ENCODE measurements around the gene SPAG16. TPM values are rescaled to one million over a fixed set of nuclear protein-coding genes. Genes with fewer than 3 reads are reported as not detected.

SPAG16 gene
- total RNA-seq, 1 experiment from 2014 or later = 13.0 TPM

DNA sequence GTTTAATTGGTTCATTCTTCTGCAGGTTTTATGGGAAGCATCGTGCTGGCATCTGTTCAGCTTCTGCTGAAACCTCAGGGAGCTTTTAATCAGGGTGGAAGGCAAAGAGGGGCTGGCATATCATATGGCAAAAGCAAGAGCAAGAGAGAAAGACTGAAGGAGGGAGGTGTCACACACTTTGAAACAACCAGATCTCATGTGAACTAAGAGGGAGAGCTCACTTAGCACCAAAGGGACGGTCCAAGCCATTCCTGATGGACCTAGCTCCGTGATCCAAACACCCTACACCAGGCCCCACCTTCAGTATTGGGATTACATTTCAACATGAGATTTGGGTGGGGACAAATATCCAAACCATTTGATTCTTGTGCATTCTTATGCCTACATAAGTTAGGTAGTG, 563.1 kb downstream of the SPAG16 start:
- no peak for ATAC-seq
- Histone ChIP-seq H3K9me3 (ENCODE audit: control insufficient read depth, insufficient read depth, low read depth, low read length) (no peaks in the 10 kb centered on the region), H3K4me1 (ENCODE audit: control insufficient read depth, insufficient read depth, low read length) (no peaks in the 10 kb centered on the region), H3K27ac (ENCODE audit: low read length) (no peak overlapping the region), H3K4me3 (ENCODE audit: low read depth in 2 of 2, low read length in 2 of 2) (no peak overlapping the region), H3K27me3 (ENCODE audit: control insufficient read depth, insufficient read depth, low read length) (no peaks in the 10 kb centered on the region), H3K36me3 (ENCODE audit: control insufficient read depth, insufficient read depth, low read length) (no peaks in the 10 kb centered on the region)
- TF ChIP-seq, protein P1, sequence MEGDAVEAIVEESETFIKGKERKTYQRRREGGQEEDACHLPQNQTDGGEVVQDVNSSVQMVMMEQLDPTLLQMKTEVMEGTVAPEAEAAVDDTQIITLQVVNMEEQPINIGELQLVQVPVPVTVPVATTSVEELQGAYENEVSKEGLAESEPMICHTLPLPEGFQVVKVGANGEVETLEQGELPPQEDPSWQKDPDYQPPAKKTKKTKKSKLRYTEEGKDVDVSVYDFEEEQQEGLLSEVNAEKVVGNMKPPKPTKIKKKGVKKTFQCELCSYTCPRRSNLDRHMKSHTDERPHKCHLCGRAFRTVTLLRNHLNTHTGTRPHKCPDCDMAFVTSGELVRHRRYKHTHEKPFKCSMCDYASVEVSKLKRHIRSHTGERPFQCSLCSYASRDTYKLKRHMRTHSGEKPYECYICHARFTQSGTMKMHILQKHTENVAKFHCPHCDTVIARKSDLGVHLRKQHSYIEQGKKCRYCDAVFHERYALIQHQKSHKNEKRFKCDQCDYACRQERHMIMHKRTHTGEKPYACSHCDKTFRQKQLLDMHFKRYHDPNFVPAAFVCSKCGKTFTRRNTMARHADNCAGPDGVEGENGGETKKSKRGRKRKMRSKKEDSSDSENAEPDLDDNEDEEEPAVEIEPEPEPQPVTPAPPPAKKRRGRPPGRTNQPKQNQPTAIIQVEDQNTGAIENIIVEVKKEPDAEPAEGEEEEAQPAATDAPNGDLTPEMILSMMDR (IDR thresholded peaks at IDR 0.05) = no peak
- intact Hi-C loops (cut with micrococcal nuclease; ENCODE audit: unreplicated experiment) (no loop called here), in situ Hi-C loops (cut with HindIII; ENCODE audit: low pct_unique_long_range_greater_than_20kb, low sequenced_read_pairs) (no loop called here)
- CTCF ChIA-PET = no interaction called here
- DNase-seq (ENCODE audit: low read depth, low spot score) = no peak
- POLR2A ChIA-PET = no interaction called here
- BruUV-seq (replicated peaks) = no TSS peak

DNA sequence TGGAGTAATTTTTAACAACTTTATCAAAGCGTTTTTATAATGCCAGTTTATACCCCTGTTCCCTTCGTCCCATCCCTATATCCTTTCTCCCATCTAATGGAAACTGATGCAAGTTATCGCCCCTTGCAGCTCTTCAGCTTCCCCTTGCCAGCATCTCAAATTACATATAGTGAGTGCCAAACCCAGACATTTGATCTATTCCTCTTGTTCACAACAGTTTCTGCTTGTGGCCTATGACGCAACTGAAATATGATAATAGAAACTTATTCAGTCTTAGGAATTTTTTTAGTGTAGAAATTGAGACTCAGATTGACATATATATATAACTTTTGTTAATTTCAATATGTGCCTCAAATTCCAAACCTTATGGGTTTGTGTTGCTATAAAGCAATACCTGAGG, 564.4 kb downstream of the SPAG16 start:
- TF ChIP-seq, protein P2, sequence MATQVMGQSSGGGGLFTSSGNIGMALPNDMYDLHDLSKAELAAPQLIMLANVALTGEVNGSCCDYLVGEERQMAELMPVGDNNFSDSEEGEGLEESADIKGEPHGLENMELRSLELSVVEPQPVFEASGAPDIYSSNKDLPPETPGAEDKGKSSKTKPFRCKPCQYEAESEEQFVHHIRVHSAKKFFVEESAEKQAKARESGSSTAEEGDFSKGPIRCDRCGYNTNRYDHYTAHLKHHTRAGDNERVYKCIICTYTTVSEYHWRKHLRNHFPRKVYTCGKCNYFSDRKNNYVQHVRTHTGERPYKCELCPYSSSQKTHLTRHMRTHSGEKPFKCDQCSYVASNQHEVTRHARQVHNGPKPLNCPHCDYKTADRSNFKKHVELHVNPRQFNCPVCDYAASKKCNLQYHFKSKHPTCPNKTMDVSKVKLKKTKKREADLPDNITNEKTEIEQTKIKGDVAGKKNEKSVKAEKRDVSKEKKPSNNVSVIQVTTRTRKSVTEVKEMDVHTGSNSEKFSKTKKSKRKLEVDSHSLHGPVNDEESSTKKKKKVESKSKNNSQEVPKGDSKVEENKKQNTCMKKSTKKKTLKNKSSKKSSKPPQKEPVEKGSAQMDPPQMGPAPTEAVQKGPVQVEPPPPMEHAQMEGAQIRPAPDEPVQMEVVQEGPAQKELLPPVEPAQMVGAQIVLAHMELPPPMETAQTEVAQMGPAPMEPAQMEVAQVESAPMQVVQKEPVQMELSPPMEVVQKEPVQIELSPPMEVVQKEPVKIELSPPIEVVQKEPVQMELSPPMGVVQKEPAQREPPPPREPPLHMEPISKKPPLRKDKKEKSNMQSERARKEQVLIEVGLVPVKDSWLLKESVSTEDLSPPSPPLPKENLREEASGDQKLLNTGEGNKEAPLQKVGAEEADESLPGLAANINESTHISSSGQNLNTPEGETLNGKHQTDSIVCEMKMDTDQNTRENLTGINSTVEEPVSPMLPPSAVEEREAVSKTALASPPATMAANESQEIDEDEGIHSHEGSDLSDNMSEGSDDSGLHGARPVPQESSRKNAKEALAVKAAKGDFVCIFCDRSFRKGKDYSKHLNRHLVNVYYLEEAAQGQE (IDR thresholded peaks at IDR 0.05; ENCODE audit: insufficient read depth in 1 of 2, low read depth in 2 of 2, low read length in 1 of 2) = no peak
- TF ChIP-seq, protein P1 (IDR thresholded peaks at IDR 0.05) = no peak
- TF ChIP-seq TCF7L2 (IDR thresholded peaks at IDR 0.05; ENCODE audit: low read depth, low read length) (no peak), SIN3A (IDR thresholded peaks at IDR 0.05; ENCODE audit: borderline replicate concordance, insufficient read depth, low read depth, low read length) (no peak), POLR2AphosphoS5 (IDR thresholded peaks at IDR 0.05; ENCODE audit: low read depth, low read length) (no peak)
- no TSS peak for BruUV-seq (replicated peaks)
- no peaks in the 10 kb centered on the region for H3K9me3 ChIP-seq (ENCODE audit: control insufficient read depth, insufficient read depth, low read depth, low read length)
- H3K4me3 ChIP-seq (ENCODE audit: low read depth in 2 of 2, low read length in 2 of 2) = no peak overlapping the region
- intact Hi-C loops (cut with micrococcal nuclease; ENCODE audit: unreplicated experiment) (no loop called here), in situ Hi-C loops (cut with HindIII; ENCODE audit: low pct_unique_long_range_greater_than_20kb, low sequenced_read_pairs) (no loop called here)
- no peaks in the 10 kb centered on the region for H3K27me3 ChIP-seq (ENCODE audit: control insufficient read depth, insufficient read depth, low read length)
- ATAC-seq (no peak), DNase-seq (ENCODE audit: low read depth, low spot score) (no peak)
- H3K4me1 ChIP-seq (ENCODE audit: control insufficient read depth, insufficient read depth, low read length) = no peaks in the 10 kb centered on the region
- H3K27ac ChIP-seq (ENCODE audit: low read length) = no peak overlapping the region
- POLR2A ChIA-PET = no interaction called here
- H3K36me3 ChIP-seq (ENCODE audit: control insufficient read depth, insufficient read depth, low read length) = no peaks in the 10 kb centered on the region
- CTCF ChIA-PET = no interaction called here

DNA sequence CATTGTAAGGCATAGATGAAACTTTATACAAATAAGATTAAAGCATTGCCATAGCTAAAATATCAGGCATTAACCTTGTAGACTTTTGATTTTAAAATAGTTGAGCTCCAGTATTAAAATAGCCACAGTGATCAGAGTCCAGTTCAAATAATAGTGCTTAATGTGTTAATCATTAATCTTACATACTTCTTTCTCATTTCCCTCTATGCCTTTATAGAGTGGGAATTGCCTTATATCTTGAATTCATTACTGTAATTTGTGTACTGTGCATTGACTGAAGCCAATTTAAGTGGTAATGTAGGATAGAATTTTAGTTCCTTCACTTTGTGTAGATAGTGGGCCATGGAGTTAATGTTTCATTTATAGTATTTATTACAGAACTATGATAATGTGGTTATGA, 577.4 kb downstream of the SPAG16 start:
- BruUV-seq (replicated peaks) = no TSS peak
- Histone ChIP-seq H3K27ac (ENCODE audit: low read length) (no peak overlapping the region), H3K36me3 (ENCODE audit: control insufficient read depth, insufficient read depth, low read length) (no peaks in the 10 kb centered on the region), H3K4me1 (ENCODE audit: control insufficient read depth, insufficient read depth, low read length) (no peaks in the 10 kb centered on the region), H3K4me3 (ENCODE audit: low read depth in 2 of 2, low read length in 2 of 2) (no peak overlapping the region), H3K9me3 (ENCODE audit: control insufficient read depth, insufficient read depth, low read depth, low read length) (no peaks in the 10 kb centered on the region), H3K27me3 (ENCODE audit: control insufficient read depth, insufficient read depth, low read length) (no peaks in the 10 kb centered on the region)
- ChIA-PET POLR2A (no interaction called here), CTCF (no interaction called here)
- in situ Hi-C loops (cut with HindIII; ENCODE audit: low pct_unique_long_range_greater_than_20kb, low sequenced_read_pairs) = no loop called here
- TF ChIP-seq, protein P1 (IDR thresholded peaks at IDR 0.05) = no peak
- TF ChIP-seq SIN3A (IDR thresholded peaks at IDR 0.05; ENCODE audit: borderline replicate concordance, insufficient read depth, low read depth, low read length) (no peak), TCF7L2 (IDR thresholded peaks at IDR 0.05; ENCODE audit: low read depth, low read length) (no peak), POLR2AphosphoS5 (IDR thresholded peaks at IDR 0.05; ENCODE audit: low read depth, low read length) (no peak)
- TF ChIP-seq, protein P2 (IDR thresholded peaks at IDR 0.05; ENCODE audit: insufficient read depth in 1 of 2, low read depth in 2 of 2, low read length in 1 of 2) = no peak
- DNase-seq (ENCODE audit: low read depth, low spot score) (no peak), ATAC-seq (no peak)
- intact Hi-C loops (cut with micrococcal nuclease; ENCODE audit: unreplicated experiment) = no loop called here

All from Panc1 (cell line).